ENCODE data around the gene SULT4A1.

SULT4A1 gene

GRCh38 chr22:43860126-43860525, 2.2 kb downstream of the SULT4A1 start:
- no peak for TF ChIP-seq CTCF (IDR thresholded peaks at IDR 0.05; ENCODE audit: low read depth, low read length)

GRCh38 chr22:43859621-43860020, 2.7 kb downstream of the SULT4A1 start:
- TF ChIP-seq CTCF (IDR thresholded peaks at IDR 0.05; ENCODE audit: low read depth, low read length), result no peak
- H3K4me3 ChIP-seq (ENCODE audit: low read depth, low read length), result no peak overlapping the region

More at GRCh38 chr22:43860126-43860525, 2.2 kb downstream of the SULT4A1 start:
- no peak overlapping the region for H3K4me3 ChIP-seq (ENCODE audit: low read depth, low read length)

- TF ChIP-seq CTCF (IDR thresholded peaks at IDR 0.05; ENCODE audit: low read depth, low read length), result no peak
Measured at GRCh38 chr22:43859176-43859575, 3.1 kb downstream of the SULT4A1 start.

GRCh38 chr22:43858156-43858895, 4.0 kb downstream of the SULT4A1 start:
- no peak for TF ChIP-seq CTCF (IDR thresholded peaks at IDR 0.05; ENCODE audit: low read depth, low read length)
- no peak overlapping the region for H3K4me3 ChIP-seq (ENCODE audit: low read depth, low read length)

More at GRCh38 chr22:43859176-43859575, 3.1 kb downstream of the SULT4A1 start:
- H3K4me3 ChIP-seq (ENCODE audit: low read depth, low read length), result no peak overlapping the region

GRCh38 chr22:43857367-43857766, 4.9 kb downstream of the SULT4A1 start:
- no peak overlapping the region for H3K4me3 ChIP-seq (ENCODE audit: low read depth, low read length)
- no peak for TF ChIP-seq CTCF (IDR thresholded peaks at IDR 0.05; ENCODE audit: low read depth, low read length)

GRCh38 chr22:43855431-43855830, 6.9 kb downstream of the SULT4A1 start:
- H3K4me3 ChIP-seq (ENCODE audit: low read depth, low read length), result no peak overlapping the region
- TF ChIP-seq CTCF (IDR thresholded peaks at IDR 0.05; ENCODE audit: low read depth, low read length), result no peak

- no peak overlapping the region for H3K4me3 ChIP-seq (ENCODE audit: low read depth, low read length)
- TF ChIP-seq CTCF (IDR thresholded peaks at IDR 0.05; ENCODE audit: low read depth, low read length), result no peak
Measured at GRCh38 chr22:43854786-43855271, 7.5 kb downstream of the SULT4A1 start.
